Spleen (tissue), 7 donors: ENCODE data around the gene PHYKPL.

Experiments
- CTCF ChIP-seq, 11 experiments: fragments of 200-600 bp in 7 of 11; fragments of 450-650 bp in 4 of 11; sonication (generic) in 4 of 11; IDR thresholded peaks in 8 of 11; conservative IDR thresholded peaks in 3 of 11; 1 replicate in 7 of 11; 2 replicates in 4 of 11; pipeline versions ENCODE4 v1.4.0 to v1.8.0; 2016 to 2021; ENCODE audit warnings: antibody characterized with exemption in 11 of 11, inconsistent platforms in 4 of 11, mild to moderate bottlenecking in 1 of 11
- POLR2AphosphoS5 ChIP-seq, 3 donors: sonication (generic); formaldehyde crosslinking; IDR thresholded peaks; one replicate each; pipeline ENCODE4 v1.5.1; 2017; ENCODE audit warnings: antibody characterized with exemption in 3 of 3
- donor health status: DM: no; HTN: no; CAD: no; lungs with moderate emphysema.
- donor health status: DM: no; HTN: no; CAD: no.
- donor health status: DM: no; HTN: no; CAD: no.

- no peak for TF ChIP-seq POLR2AphosphoS5 (IDR thresholded peaks at IDR 0.05)
- TF ChIP-seq CTCF (IDR thresholded peaks at IDR 0.05 in 8 of 11, conservative IDR thresholded peaks at IDR 0.05 in 3 of 11) = no peak
Observed at GRCh38 chr5:178177569-178177968, 55.0 kb downstream of the PHYKPL start.
